ENCODE results near the gene MAIP1.

MAIP1 gene

DNA sequence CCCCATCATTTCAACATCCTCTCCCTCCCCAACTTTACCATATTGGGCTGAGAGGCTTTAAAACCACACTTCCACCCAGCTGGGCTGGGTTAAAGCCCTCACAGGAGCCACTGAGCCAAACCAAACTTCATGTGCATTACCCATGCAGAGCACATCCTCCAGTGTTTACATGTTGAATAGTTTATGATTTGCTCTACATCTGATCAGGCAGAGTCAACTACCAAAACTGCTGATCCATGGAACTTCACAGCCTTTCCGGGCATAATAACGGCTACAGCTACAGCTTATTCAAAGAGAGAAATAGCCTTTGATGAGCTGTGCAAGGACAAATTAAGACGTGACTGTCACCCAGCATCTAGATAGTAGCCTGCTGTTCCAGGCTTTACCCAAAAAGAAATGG lies 39.0 kb downstream of the MAIP1 start:
- Mint-ChIP-seq H3K4me3 (no peak overlapping the region), H3K27ac (no peak overlapping the region), H3K9me3 (no peaks in the 10 kb centered on the region), H3K4me1 (no peaks in the 10 kb centered on the region), H3K27me3 (no peaks in the 10 kb centered on the region)
- ATAC-seq = no peak
- no peak for DNase-seq

DNA sequence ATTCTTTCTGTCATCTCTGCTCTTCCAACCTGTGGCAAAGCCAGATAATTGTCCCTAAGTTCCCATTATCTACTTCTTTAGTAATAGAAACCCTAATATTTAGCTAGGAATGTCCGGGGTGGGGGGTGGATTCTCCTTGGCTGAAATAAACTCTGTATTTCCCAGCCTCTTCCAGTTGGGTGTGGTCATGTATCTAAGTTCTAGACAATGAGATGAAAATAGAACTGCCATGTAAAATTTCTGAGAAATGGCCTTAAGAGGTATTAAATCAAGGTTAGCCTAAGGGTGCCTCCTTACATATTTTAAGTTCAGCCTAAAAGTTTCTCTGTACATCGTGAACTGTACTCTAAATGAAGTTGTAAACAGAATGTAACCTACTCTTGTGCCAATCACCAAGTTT lies 39.5 kb downstream of the MAIP1 start:
- no peaks in the 10 kb centered on the region for H3K9me3 Mint-ChIP-seq
- no peak overlapping the region for H3K27ac Mint-ChIP-seq
- DNase-seq = no peak
- no peaks in the 10 kb centered on the region for H3K27me3 Mint-ChIP-seq
- H3K4me1 Mint-ChIP-seq = no peaks in the 10 kb centered on the region
- H3K4me3 Mint-ChIP-seq = no peak overlapping the region
- no peak for ATAC-seq

DNA sequence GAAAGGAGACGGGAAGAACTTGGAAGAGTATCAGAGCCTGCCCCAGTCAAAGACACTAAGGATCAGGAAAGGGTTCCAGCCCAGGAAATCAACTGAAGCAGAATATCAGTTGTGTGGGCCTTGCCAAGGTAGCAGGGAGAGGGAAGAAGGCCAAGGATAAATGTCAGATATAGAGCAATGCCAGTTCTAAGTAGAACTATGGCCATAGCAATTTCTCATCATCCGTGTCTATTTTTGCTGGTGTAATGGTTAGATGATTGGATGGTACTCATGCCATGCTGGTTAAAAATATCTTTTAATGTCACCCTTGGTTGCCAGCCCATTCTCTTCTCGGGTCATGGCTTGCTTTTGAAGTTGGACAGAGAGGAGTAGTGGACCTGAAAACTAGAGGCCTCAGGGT lies 41.9 kb downstream of the MAIP1 start:
- H3K27me3 Mint-ChIP-seq = no peaks in the 10 kb centered on the region
- ATAC-seq = no peak
- H3K4me1 Mint-ChIP-seq = no peaks in the 10 kb centered on the region
- no peak for DNase-seq
- H3K27ac Mint-ChIP-seq = no peak overlapping the region
- H3K4me3 Mint-ChIP-seq = no peak overlapping the region
- H3K9me3 Mint-ChIP-seq = no peaks in the 10 kb centered on the region

DNA sequence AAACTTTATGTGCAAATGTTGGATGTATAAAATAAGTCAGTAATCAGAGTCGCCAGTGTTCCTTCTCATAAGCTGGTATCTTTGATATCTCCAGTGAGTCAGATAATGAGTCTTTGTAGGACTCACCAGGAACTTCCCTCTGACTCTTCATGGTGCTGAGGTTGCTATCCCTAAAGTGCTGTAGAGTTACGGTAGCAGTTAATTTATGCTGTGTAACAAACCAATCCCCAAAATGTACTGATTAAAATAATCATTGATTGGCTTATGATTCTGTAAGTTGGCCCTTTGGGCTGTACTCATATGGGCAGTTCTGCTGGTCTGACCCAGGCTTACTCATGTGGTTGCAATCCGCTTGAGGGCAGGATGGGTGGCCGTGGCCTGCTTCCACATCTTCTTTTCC lies 43.8 kb downstream of the MAIP1 start:
- Mint-ChIP-seq H3K27me3 (peaks cover 6% of the 10 kb centered on the region), H3K4me3 (no peak overlapping the region), H3K4me1 (no peaks in the 10 kb centered on the region), H3K9me3 (no peaks in the 10 kb centered on the region), H3K27ac (no peak overlapping the region)
- ATAC-seq (no peak), DNase-seq (no peak)

DNA sequence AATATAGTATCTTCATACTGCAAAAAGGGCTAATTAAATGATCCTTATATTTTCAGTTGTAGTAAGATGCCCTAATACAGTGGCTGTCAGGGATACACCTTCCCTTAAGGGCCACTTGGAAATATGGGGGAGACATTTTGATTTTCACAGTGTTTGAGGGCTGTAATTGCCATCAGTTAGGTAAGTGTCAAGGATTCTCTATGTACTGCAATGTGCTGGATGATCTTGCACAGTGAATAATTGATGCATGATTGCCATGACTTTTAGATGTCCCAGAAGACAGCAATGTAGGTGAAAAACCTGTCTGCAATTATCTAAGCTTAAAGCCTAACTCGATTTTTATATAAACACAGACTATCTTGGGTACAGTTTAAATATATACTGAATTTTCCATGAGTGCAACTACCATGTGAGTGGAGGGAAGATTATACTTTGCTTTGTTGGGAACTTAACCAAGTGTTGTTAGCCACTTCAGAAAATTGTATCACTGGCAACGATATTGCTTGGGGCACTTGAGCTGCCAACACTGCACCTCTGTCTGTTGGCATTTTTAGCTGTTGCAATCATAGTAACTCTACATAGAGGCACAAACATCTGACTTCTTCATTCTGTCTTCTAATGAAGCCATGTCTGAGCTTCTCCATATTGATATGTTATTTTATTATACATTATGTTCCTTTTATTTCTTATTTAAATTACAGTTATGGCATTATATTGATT lies 45.2 kb downstream of the MAIP1 start:
- H3K27ac Mint-ChIP-seq = no peak overlapping the region
- no peak overlapping the region for H3K4me3 Mint-ChIP-seq
- no peak for ATAC-seq

DNA sequence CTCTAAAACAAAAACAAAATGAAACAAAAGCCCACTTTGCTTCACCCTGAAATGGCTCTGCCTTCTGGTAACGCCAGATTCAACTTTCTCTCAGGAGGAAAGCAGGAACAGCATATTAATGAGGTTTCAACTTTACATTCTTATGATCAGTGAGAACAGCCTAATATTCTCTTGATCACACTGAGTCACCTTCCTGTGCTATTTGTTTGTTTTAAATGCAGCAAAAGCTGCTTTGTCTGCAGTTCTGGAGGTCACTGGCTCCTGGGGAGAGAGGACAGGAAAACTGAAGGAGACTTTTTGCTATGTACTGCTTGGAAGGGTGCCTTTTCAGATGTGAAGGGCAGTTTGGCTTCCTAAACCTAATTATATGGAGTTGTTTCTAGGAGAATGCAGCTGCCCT lies 48.1 kb downstream of the MAIP1 start:
- ATAC-seq (no peak), DNase-seq (no peak)
- H3K27me3 Mint-ChIP-seq = peaks cover 6% of the 10 kb centered on the region
- no peak overlapping the region for H3K4me3 Mint-ChIP-seq
- no peaks in the 10 kb centered on the region for H3K4me1 Mint-ChIP-seq
- H3K27ac Mint-ChIP-seq = no peak overlapping the region
- H3K9me3 Mint-ChIP-seq = peaks cover 0 to 5% of the 10 kb centered on the region in 2 donors

More for the DNA sequence above, 45.2 kb downstream of the MAIP1 start:
- H3K9me3 Mint-ChIP-seq = peaks cover 0 to 5% of the 10 kb centered on the region in 2 donors
- DNase-seq = no peak
- peaks cover 6% of the 10 kb centered on the region for H3K27me3 Mint-ChIP-seq
- H3K4me1 Mint-ChIP-seq = no peaks in the 10 kb centered on the region

DNA sequence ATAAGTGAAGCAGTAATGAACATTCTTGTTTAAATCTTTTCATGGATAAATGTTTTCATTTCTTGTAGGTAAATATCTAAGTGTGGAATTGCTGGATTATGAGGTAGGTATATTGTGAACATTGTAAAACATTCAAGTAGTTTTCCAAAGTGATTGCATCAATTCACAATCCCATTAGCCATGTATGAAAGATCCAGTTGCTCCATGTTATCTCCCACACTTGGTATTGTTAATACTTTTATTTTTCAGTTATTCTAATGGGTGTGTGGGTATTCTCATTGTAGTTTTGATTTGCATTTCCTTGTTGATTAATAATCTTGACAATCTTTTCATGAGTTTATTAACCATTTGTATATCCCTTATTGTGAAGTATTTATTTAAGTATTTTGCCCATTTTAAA lies 50.3 kb downstream of the MAIP1 start:
- DNase-seq (no peak), ATAC-seq (no peak)
- H3K4me1 Mint-ChIP-seq = no peaks in the 10 kb centered on the region
- peaks cover 6% of the 10 kb centered on the region for H3K27me3 Mint-ChIP-seq
- no peak overlapping the region for H3K27ac Mint-ChIP-seq
- H3K4me3 Mint-ChIP-seq = no peak overlapping the region
- H3K9me3 Mint-ChIP-seq = peaks cover 0 to 5% of the 10 kb centered on the region in 2 donors

DNA sequence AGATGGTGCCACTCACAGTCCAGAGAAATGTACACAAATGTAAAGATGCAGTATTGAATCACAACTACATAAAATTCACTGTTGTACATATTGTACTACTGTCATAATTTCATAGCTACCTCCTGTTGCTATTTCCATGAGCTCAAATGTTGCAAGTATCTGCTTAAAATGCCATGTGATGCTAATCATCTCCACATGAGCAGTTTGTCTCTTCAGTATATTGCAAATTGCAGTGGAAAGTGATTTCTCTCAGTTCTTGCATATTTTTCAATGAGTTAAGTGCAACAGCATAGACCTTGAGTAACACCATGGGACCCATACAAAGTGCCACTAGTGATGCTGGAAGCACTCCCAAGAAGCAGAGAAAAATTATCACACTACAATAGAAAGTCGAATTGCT lies 51.9 kb downstream of the MAIP1 start:
- Mint-ChIP-seq H3K27me3 (peaks cover 6% of the 10 kb centered on the region), H3K9me3 (peaks cover 0 to 5% of the 10 kb centered on the region in 2 donors), H3K4me3 (no peak overlapping the region), H3K4me1 (no peaks in the 10 kb centered on the region), H3K27ac (no peak overlapping the region)
- no peak for ATAC-seq
- no peak for DNase-seq

DNA sequence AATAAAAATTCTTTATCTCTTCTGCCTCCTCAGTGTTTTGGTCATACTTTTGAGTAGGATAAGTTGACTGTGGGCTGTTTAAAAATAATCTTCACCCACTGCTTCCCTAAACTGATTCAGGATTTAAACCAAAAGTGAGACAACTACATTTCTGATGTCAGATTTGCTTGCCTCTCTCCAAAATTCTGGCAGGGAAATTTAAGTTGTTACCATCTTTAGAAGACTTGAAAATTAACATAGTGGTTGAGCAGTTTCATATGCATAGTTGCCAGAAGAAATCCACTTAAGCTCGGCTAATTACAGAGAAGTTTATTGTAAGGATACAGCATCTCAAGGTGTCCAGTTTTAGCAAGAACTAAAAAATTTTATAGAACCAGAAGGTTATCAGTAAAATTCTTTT lies 57.0 kb downstream of the MAIP1 start:
- DNase-seq = no peak
- H3K4me1 Mint-ChIP-seq = no peaks in the 10 kb centered on the region
- no peak overlapping the region for H3K4me3 Mint-ChIP-seq
- H3K9me3 Mint-ChIP-seq = no peaks in the 10 kb centered on the region
- no peak overlapping the region for H3K27ac Mint-ChIP-seq
- no peaks in the 10 kb centered on the region for H3K27me3 Mint-ChIP-seq
- no peak for ATAC-seq
